ENCODE data around the gene KHDC1.

GRCh38 chr6:73264446-73264845, 1.4 kb upstream of the KHDC1 start:
- TF ChIP-seq CTCF (IDR thresholded peaks at IDR 0.05) = no peak
- TF ChIP-seq POLR2A (IDR thresholded peaks at IDR 0.05) = no peak

Data from body of pancreas (tissue), 4 donors.